Activated naive CD8-positive, alpha-beta T cell treated with anti-CD3 and anti-CD28 coated beads, Interleukin-2, amount 10 ng/mL, durations not matched to agents 7 days and 5 days (primary cell): ENCODE data around the gene RAI14. TPM values are rescaled to one million over a fixed set of nuclear protein-coding genes. Genes with fewer than 3 reads are reported as not detected.
"Not testable (repeated sequence)": the region's sequence is repeated elsewhere in the genome, so short reads cannot be mapped to it uniquely, and the experiment has no call there.

Experiments
- ATAC-seq: fragments of 150-1000 bp; cut with Tn5 transposase; one replicate; pipeline ENCODE4 v1.10.0; 2021; ENCODE audit warnings: low read depth, moderate library complexity
- POLR2A ChIA-PET: fragments of 350-600 bp; sonication (Branson Sonifier 250); formaldehyde crosslinking; loops from one replicate; lab custom pipeline; 2021; ENCODE audit warnings: antibody characterized with exemption; lab: Charles Lee
- DNase-seq: peaks from one replicate; pipeline ENCODE4 v3.0.0; 2021
- H3K27ac Mint-ChIP-seq: one replicate; pipeline ENCODE4 v1.8.0; 2022; ENCODE audit warnings: mild to moderate bottlenecking, mixed read lengths
- H3K27me3 Mint-ChIP-seq: one replicate; pipeline ENCODE4 v1.8.0; 2022; ENCODE audit warnings: mild to moderate bottlenecking, moderate library complexity, mixed read lengths
- H3K36me3 Mint-ChIP-seq: one replicate; pipeline ENCODE4 v1.8.0; 2021; ENCODE audit warnings: mild to moderate bottlenecking, mixed read lengths
- H3K4me1 Mint-ChIP-seq: one replicate; pipeline ENCODE4 v1.8.0; 2021; ENCODE audit warnings: mixed read lengths
- H3K4me3 Mint-ChIP-seq: one replicate; pipeline ENCODE4 v1.8.0; 2022; ENCODE audit warnings: mild to moderate bottlenecking, moderate library complexity, mixed read lengths
- H3K9me3 Mint-ChIP-seq: one replicate; pipeline ENCODE4 v1.8.0; 2021; ENCODE audit warnings: mixed read lengths
- total RNA-seq, 2 experiments: library from RNA; stranded (reverse); gene quantifications; one replicate each; pipeline ENCODE4 v1.2.3, GENCODE V29; 2021

The RAI14 gene
- total RNA-seq, 2 experiments from 2014 or later: 0.77 TPM; not detected in 1

DNA sequence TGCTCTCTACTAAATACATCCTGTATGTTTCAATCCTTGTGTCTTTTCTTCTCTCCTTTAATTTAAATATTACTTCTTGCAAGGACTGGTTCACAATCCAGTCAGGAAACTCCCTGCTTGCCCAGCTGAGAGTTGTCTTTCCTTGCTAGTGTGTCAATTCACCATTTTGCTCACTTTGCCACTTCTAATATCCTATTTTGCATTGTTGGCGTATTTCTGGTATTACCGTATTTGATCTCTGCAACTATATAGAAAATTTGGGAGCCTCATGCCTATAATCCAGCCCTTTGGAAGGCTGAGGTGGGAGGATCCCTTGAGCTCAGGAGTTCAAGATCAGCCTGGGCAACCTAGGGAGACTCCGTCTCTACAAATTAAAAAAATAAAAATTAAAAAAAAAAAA lies 92.3 kb downstream of the RAI14 start:
- H3K4me1 Mint-ChIP-seq: no peaks in the 10 kb centered on the region
- H3K9me3 Mint-ChIP-seq: no peaks in the 10 kb centered on the region
- no peaks in the 10 kb centered on the region for H3K36me3 Mint-ChIP-seq
- H3K27me3 Mint-ChIP-seq: peaks cover 6% of the 10 kb centered on the region
- no peak overlapping the region for H3K27ac Mint-ChIP-seq
- ATAC-seq (no peak), DNase-seq (no peak)
- no peak overlapping the region for H3K4me3 Mint-ChIP-seq
- POLR2A ChIA-PET: no interaction called here

DNA sequence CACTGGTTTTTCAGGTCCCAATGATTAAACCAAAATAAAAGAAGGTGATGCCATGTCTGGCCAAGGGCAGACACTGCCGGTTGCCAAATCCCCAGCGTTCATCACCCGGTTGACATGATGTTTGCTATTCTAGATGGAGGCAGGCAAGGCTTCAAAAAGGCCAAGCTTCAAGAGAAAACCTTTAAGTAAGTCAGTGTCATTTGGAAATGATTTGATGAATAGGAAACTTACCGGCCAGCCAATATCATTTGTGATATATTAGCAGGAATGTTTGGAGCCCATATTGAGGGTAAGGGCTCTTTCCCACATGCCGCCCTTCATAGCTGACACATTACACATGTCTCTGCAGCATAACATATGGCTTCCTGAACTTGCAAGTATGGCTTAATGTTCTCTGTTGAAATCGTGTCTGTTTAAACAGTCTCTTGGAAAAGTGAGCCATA lies 93.3 kb downstream of the RAI14 start:
- H3K4me3 Mint-ChIP-seq: no peak overlapping the region
- no peaks in the 10 kb centered on the region for H3K4me1 Mint-ChIP-seq
- DNase-seq: no peak
- H3K36me3 Mint-ChIP-seq: no peaks in the 10 kb centered on the region
- ATAC-seq: no peak
- no peaks in the 10 kb centered on the region for H3K9me3 Mint-ChIP-seq
- peaks cover 6% of the 10 kb centered on the region for H3K27me3 Mint-ChIP-seq
- POLR2A ChIA-PET: no interaction called here
- no peak overlapping the region for H3K27ac Mint-ChIP-seq

DNA sequence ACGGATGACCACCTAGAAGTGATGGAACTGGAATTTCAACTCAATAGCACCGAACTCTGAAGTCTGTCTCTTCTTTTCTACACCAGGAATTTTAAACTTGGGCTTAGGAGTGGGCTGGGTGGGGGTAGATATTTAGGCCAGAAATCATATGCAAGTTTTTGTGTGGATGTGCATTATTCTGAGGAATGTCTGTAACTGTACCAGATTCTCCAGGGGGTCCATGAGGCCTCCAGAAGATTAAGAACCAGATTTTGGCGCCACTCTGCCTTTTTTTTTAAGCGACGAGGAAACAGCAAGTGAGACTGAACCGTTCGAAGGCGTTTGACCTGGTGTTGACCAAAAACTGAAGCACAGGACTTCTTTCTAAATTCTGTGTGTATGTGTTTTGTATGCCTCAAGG lies 94.1 kb downstream of the RAI14 start:
- no peak for DNase-seq
- H3K9me3 Mint-ChIP-seq: no peaks in the 10 kb centered on the region
- no peaks in the 10 kb centered on the region for H3K36me3 Mint-ChIP-seq
- H3K4me1 Mint-ChIP-seq: no peaks in the 10 kb centered on the region
- H3K27ac Mint-ChIP-seq: no peak overlapping the region
- no peak for ATAC-seq
- peaks cover 6% of the 10 kb centered on the region for H3K27me3 Mint-ChIP-seq
- POLR2A ChIA-PET: no interaction called here
- no peak overlapping the region for H3K4me3 Mint-ChIP-seq

DNA sequence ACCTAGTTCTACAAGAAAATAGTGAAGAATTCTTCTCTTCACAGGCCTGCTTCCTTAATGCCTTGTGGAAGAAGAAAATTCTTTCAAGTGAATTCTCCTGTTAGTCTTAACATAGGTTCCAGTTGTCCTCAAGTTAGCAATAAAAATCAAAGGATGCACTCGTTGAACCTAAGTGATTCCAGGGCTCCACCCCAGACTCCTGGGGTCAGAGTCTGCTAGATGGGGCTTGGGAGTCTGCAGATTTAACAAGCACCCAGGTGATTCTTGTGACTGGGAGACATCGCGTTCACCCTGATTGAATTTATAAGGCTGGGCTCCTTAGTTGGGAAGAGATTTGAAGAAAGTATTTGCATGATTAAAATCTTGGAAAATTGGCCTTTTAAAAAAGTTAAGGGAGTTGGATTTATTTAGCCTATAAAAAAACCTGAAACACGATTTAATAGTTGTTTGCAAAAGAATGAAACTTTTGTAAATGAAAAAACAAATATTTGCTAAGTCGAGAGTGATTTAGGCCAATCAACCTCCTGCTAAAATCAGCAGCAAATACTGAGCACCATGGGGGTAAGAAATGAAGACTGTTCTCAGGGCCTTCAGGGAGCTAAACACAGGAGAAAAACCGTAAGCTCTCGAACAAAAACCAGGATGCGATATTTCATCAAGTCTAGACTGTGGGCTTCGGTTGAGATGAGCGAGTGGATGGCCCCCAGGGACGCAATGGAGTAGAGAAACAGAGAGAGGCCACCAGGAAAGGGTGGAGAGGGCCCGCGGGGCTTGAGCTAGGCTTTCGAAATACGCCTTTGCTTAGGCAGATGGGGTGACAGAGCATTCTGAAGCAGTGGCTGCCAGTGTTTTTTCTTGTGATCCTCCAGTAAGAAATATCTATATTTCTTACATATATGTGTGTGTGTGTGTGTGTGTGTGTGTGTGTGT lies 95.9 kb downstream of the RAI14 start:
- no peak overlapping the region for H3K4me3 Mint-ChIP-seq
- no peak overlapping the region for H3K27ac Mint-ChIP-seq
- no peak for DNase-seq
- peaks cover 6% of the 10 kb centered on the region for H3K27me3 Mint-ChIP-seq
- H3K36me3 Mint-ChIP-seq: no peaks in the 10 kb centered on the region
- H3K4me1 Mint-ChIP-seq: no peaks in the 10 kb centered on the region
- H3K9me3 Mint-ChIP-seq: no peaks in the 10 kb centered on the region
- POLR2A ChIA-PET: no interaction called here
- ATAC-seq: no peak

DNA sequence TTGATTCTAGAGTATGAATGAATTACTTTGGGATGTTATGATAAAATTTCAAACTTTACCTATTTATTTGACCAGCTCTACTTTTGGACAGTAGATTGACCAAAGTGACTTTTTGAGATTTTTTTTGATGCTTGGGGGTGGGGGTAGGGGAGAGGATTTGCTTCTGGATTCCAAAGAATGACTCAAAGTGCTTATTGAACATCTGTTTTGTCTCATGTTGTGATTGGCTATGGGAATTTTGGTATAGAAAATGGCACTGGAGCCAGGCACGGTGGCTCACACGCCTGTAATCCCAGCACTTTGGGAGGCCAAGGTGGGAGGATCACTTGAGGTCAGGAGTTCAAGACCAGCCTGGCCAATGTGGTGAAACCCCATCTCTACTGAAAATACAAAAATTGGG lies 97.1 kb downstream of the RAI14 start:
- H3K36me3 Mint-ChIP-seq, H3K9me3 Mint-ChIP-seq, H3K4me1 Mint-ChIP-seq, DNase-seq, H3K27ac Mint-ChIP-seq, POLR2A ChIA-PET, H3K27me3 Mint-ChIP-seq, H3K4me3 Mint-ChIP-seq, ATAC-seq: not testable (repeated sequence)

DNA sequence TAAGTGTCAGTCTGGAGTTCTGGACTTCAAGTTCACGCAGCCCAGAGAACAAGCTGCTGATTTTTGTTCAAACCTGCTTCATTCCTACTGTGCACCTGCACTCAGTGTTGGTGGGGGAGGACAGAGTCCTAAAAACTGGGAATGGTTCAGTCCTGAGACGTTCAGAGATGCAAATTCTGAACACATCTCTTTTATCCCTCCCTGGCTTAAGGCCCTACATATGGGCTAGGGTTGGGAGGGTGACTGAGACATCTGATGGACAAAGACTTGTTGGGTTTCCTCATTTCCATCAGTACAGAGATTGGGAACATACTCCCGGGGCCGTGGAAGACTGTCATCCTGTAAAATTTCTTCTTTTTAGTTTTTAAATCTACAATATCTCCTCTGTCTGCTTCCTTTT lies 99.8 kb downstream of the RAI14 start:
- DNase-seq (no peak), ATAC-seq (no peak)
- POLR2A ChIA-PET: no interaction called here
- no peaks in the 10 kb centered on the region for H3K36me3 Mint-ChIP-seq
- no peaks in the 10 kb centered on the region for H3K9me3 Mint-ChIP-seq
- no peaks in the 10 kb centered on the region for H3K4me1 Mint-ChIP-seq
- no peaks in the 10 kb centered on the region for H3K27me3 Mint-ChIP-seq
- no peak overlapping the region for H3K4me3 Mint-ChIP-seq
- no peak overlapping the region for H3K27ac Mint-ChIP-seq

DNA sequence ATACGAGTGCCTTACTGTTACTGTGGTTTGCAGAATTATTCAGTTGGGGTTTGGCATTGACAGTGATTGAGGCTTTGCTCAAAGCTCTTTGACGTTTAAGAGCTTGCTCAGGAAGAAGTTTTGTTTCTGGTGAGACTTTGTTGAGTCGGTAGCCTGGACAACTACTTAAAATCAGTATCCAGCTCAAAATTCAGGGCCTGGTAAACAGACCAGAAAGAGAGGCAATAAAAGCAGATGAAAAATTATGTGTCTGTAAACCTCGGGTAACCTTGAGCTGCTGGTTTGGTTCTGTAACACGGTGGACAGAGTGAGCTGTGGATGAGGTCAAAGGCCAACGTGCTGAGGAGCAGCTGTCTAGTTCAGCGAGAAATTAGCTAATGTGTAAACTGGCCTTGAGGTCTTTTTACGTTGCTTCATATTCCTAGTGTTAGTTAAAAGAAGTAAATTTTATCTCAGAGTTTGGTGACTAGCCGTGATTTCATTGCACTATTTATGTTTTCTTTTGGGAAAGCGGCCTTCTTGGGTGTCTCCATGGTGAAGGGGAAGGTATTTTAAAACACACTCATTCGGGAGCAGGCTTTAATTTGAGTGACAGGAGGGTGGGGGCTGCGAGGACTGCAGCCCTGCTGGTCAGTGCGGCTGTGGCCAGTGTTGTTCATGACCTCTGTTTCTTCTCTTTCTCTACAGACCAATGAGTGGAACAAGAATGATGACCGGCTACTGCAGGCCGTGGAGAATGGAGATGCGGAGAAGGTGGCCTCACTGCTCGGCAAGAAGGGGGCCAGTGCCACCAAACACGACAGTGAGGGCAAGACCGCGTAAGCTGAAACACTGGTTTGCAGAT lies 100.9 kb downstream of the RAI14 start:
- H3K36me3 Mint-ChIP-seq: no peaks in the 10 kb centered on the region
- H3K4me3 Mint-ChIP-seq: no peak overlapping the region
- H3K27ac Mint-ChIP-seq: no peak overlapping the region
- no peak for ATAC-seq
- no peaks in the 10 kb centered on the region for H3K4me1 Mint-ChIP-seq
- H3K9me3 Mint-ChIP-seq: no peaks in the 10 kb centered on the region
- no peaks in the 10 kb centered on the region for H3K27me3 Mint-ChIP-seq
- POLR2A ChIA-PET: no interaction called here
- DNase-seq: no peak

DNA sequence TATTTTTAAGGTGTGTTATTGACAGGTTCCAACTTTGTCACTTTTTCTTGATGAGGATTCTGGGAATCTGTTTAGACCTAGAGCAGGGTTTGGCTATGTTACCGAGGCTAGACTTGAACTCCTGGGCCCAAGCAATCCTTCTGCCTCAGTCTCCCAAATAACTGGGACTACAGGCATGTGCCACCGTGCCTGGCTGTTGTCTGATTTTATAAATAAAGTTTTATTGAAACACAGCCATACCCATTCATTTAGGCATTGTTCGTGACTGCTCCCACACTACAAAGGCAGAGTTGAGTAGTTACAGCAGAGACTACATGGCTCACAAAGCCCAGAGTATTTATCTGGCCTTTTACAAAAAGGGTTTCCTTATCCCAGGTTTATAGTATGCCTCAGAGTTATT lies 102.4 kb downstream of the RAI14 start:
- H3K4me1 Mint-ChIP-seq: no peaks in the 10 kb centered on the region
- DNase-seq (no peak), ATAC-seq (no peak)
- no peaks in the 10 kb centered on the region for H3K9me3 Mint-ChIP-seq
- no peaks in the 10 kb centered on the region for H3K36me3 Mint-ChIP-seq
- H3K4me3 Mint-ChIP-seq: no peak overlapping the region
- H3K27me3 Mint-ChIP-seq: no peaks in the 10 kb centered on the region
- no peak overlapping the region for H3K27ac Mint-ChIP-seq
- POLR2A ChIA-PET: no interaction called here

DNA sequence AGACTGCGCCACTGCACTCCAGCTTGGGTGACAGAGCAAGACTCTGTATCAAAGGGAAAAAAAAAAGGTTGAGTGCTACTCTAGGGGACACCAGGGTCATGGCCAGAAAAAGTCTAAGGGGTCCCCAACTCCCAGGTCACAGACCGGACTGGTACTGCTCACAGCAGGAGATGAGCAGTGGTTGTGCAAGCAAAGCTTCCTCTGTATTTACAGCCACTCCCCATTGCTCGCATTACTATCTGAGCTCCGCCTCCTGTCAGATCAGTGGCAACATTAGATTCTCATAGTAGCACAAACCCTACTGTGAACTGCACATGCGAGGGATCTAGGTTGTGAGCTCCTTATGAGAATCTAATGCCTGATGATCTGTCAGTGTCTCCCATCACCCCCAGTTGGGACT lies 103.1 kb downstream of the RAI14 start:
- H3K4me3 Mint-ChIP-seq, POLR2A ChIA-PET, H3K27ac Mint-ChIP-seq: not testable (repeated sequence)

DNA sequence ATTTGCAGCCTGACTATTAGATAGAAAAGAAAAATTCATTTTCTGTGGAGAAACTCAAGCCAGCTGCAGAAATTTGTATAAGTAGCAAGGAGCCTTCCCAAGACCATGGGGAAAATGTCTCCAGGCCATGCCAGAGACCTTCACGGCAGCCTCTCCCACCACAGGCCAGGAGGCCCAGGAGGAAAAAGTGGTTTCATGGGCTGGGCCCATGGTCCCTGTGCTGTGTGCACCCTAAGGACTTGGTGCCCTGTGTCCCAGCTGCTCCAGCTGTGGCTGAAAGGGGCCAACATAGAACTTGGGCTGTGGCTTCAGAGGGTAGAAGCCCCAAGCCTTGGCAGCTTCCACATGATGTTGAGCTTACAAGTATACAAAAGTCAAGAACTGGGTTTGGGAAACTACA lies 109.5 kb downstream of the RAI14 start:
- POLR2A ChIA-PET: no interaction called here
- Mint-ChIP-seq H3K4me1 (no peaks in the 10 kb centered on the region), H3K4me3 (no peak overlapping the region), H3K27me3 (no peaks in the 10 kb centered on the region), H3K9me3 (no peaks in the 10 kb centered on the region), H3K36me3 (no peaks in the 10 kb centered on the region), H3K27ac (no peak overlapping the region)
- DNase-seq (no peak), ATAC-seq (no peak)

More for the DNA sequence above, 103.1 kb downstream of the RAI14 start:
- not testable (repeated sequence) for H3K27me3 Mint-ChIP-seq, ATAC-seq, H3K4me1 Mint-ChIP-seq, DNase-seq, H3K9me3 Mint-ChIP-seq, H3K36me3 Mint-ChIP-seq

DNA sequence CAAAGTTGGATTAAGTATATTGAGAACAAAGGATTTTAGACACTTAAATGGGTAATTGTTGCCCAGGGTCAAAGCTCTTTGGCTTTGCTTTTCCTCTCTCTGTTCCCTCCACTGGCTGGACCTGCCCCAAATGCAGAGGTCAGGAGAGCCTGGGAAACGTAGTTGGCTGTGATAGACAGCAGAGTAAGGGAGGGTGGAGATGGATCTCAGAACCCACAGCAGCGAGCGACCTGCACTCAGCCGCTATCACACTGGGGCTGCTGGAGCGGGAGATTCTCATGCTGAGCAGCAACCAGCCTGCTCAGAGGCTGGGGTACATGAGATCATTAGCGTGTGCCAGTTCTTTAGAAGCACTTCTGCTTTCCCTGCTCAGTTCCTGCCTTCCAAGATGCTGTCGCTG lies 111.1 kb downstream of the RAI14 start:
- H3K4me3 Mint-ChIP-seq: no peak overlapping the region
- H3K9me3 Mint-ChIP-seq: no peaks in the 10 kb centered on the region
- no peak for ATAC-seq
- no peak for DNase-seq
- POLR2A ChIA-PET: no interaction called here
- H3K27me3 Mint-ChIP-seq: peaks cover 4% of the 10 kb centered on the region
- no peak overlapping the region for H3K27ac Mint-ChIP-seq
- no peaks in the 10 kb centered on the region for H3K4me1 Mint-ChIP-seq
- no peaks in the 10 kb centered on the region for H3K36me3 Mint-ChIP-seq

DNA sequence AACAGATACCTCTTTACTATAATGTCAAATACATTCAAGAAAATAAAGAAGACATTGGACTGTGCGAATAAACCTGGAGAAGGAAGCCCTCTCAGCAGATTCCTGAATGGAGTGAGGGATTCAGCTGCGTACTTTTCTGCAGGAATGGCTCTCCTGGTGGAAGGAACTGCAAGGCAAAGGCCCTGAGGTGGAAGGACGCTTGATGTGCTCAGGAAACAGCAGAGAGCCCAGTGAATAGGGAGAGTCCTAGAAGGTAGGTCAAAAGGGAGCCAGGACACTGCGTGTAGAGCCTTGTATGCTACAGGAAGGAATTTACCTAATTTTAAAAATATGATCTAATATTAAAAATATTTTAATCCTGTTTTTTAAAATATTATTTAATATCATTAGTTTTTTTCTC lies 114.4 kb downstream of the RAI14 start:
- Mint-ChIP-seq H3K27ac (no peak overlapping the region), H3K4me1 (no peaks in the 10 kb centered on the region), H3K27me3 (peaks cover 6% of the 10 kb centered on the region), H3K9me3 (no peaks in the 10 kb centered on the region), H3K36me3 (no peaks in the 10 kb centered on the region), H3K4me3 (no peak overlapping the region)
- ATAC-seq (no peak), DNase-seq (no peak)
- POLR2A ChIA-PET: no interaction called here

DNA sequence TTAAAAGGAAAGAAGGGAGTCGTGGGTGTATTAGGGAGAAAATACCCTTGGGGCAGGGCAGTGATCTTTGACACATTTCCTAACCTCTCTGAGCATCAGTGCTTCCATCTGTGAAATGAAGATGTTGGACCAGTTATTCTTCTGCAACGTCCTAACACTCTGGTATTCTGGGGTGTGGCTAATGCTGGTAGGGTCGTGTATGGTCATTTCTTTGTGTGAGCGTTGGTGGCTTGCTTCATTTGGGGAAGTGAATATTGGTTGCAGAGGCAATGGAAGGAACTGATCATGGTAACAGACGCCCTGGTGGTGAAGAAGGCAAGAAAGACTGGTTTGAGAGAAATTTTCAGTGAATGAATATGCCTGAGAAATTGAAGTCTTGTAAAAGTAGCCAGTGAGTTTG lies 114.9 kb downstream of the RAI14 start:
- Mint-ChIP-seq H3K4me1 (no peaks in the 10 kb centered on the region), H3K4me3 (no peak overlapping the region), H3K36me3 (no peaks in the 10 kb centered on the region), H3K27me3 (peaks cover 6% of the 10 kb centered on the region), H3K27ac (no peak overlapping the region), H3K9me3 (peaks cover 3% of the 10 kb centered on the region)
- POLR2A ChIA-PET: no interaction called here
- ATAC-seq: no peak
- no peak for DNase-seq
